GM21423 (cell line): ENCODE data around the gene VPS45.
A peak's percentile ranks its signal among the peaks of the same experiment; 100 is the strongest.
"Not testable (repeated sequence)": the region's sequence is repeated elsewhere in the genome, so short reads cannot be mapped to it uniquely, and the experiment has no call there.

Experiments
- ATAC-seq: cut with Tn5 transposase; IDR thresholded peaks from one replicate; pipeline ENCODE4 v1.9.1; 2021; ENCODE audit warnings: mild to moderate bottlenecking, moderate library complexity; ENCODE audit not compliant: unreplicated experiment

Gene VPS45, protein sequence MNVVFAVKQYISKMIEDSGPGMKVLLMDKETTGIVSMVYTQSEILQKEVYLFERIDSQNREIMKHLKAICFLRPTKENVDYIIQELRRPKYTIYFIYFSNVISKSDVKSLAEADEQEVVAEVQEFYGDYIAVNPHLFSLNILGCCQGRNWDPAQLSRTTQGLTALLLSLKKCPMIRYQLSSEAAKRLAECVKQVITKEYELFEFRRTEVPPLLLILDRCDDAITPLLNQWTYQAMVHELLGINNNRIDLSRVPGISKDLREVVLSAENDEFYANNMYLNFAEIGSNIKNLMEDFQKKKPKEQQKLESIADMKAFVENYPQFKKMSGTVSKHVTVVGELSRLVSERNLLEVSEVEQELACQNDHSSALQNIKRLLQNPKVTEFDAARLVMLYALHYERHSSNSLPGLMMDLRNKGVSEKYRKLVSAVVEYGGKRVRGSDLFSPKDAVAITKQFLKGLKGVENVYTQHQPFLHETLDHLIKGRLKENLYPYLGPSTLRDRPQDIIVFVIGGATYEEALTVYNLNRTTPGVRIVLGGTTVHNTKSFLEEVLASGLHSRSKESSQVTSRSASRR

DNA sequence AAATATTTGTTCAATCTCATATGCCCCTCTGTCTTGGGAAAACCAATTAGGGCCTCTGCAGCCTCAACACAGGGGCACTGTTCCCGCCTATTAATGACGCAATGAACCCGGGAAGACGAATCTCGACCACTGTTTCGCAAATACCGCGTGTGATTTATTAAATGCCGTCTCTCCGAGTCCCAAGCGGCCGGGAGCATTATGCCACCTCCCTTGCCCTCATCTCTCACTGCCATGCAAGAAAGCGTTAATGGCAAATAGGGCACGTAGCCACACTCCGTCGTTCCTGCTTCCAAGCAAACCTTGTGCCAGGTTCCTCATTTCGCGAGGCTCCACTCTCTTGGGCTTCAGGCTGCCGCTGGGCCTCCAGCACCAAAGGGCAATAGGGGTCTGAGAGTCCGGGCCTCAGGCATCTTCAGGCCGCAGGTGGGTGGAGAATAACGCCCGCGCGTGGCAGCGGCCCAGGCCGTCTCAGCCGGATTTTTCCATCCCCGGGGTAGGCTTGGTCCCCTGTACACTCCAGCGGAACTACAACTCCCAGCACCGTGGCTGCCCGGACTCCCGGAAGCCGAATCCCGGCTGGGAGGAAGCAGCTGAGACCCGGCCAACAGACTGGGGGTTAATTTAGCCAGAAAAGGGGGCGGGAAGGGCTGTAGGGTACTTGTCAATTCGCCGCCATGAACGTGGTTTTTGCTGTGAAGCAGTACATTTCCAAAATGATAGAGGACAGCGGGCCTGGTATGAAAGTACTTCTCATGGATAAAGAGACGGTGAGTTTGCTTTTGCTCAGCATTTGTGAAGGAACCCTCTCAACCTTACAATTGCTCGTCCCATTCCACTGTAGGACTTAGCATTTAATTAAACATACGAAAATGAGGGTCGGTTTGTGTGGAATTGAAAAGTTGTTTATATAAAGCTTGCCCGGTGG, at the start of gene VPS45:
Gene VPS45 (plus strand): TSS at position 593 of the 925 bp plus-strand sequence. CDS start 82 bp downstream, at position 675.
- peak; percentile 89 for ATAC-seq

DNA sequence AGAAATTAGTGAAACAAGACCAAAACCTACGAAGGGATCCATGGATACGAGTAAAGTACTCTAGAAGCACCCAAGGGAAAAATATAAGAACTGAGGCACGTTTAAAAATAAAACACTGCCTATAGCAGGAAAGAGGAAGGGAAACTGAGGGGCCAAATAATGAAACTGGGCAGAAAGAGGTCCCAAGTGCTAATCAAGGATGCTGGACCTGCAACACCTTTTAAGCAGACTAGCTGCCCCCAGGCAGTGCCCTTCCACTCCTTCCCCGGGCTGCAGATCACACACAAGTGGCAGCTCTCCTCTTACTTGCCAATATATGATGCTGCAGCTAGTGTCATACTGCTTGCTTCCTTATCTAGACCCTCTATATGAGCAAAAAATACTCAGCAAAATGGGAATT, 49.4 kb upstream of the VPS45 start:
- no peak for ATAC-seq

GRCh38 chr1:150020711-150021110, 46.9 kb upstream of the VPS45 start:
- no peak for ATAC-seq

DNA sequence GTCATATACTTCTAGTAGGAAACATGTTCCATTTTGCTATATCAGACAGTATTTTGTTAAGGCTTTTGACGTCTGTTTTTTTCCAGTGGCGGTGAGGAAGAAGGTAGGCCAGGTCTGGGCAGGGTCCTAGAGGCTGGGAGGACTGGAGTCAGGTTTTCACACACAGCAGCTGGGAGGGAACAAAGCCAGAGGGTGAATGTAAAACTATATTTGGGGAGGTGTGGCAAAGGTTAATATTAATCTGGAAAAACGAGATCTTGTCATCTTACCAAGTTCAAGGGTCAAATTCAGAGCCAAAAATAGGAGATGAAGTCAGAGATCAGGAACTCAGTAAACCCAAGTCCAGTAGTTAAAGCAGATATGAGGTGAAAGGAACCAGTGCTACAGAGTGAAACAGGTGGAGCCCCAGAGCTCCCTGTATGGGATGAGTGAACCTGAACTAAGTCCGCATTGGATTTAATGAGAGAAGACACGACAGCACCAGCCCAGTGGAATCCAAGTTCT, 46.3 kb upstream of the VPS45 start:
- ATAC-seq, result no peak

DNA sequence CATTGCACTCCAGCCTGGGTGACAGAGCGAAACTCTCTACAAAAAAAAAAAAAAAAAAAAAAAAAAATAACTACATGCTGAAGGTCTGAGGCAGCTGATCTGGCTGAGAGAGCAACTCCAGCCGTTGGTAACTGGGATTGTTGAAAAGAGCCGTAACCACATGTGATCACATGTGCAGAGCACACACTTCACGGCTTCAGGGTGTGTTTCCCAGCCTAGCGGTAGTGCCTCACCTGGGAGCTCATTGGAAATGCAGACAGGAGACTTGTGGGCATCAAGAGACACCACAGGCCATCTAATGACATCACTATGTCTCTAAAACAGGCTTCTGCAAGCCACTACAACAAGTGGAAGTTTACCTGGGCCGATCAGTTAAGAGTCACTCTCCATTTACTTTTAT, 45.2 kb upstream of the VPS45 start:
- no peak for ATAC-seq

- no peak for ATAC-seq
These were observed 43.4 kb upstream of the VPS45 start for GRCh38 chr1:150024156-150024555.

DNA sequence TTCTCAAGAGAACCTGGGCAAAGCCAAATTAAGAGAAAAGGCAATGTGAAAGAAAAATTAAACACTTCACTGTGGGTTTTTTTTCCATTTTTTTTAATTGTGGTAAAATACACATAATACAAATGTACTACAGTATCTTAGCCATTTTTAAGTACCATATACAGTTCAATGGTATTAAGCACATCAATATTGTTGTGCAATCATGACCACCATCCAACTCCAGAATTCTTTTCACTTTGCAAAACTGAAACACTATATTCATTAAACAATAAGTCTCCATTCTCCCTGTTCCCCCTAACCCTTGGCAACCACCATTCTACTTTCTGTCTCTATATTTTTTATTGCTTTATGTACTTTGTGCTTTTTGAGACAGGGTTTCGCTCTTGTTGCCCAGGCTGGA, 39.3 kb upstream of the VPS45 start:
- ATAC-seq, result no peak

DNA sequence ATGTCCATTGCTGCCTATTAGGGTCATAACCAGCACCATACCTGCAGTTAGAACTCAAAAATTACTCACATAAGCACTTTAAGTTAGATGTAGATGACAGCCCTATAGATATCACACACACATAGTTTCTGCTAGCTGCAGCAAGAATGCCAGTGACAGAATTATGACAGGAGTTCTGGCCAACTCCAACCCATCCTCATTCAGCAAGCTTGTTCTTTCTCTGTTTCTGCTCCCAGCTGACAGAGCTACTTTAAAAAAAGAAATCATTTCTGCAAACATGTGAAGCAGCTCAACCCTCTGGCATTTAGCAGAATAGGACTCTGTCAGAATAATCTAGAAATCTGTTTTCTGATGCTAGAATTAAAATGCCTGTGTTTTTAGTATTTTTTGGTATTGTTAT, 33.2 kb upstream of the VPS45 start:
- ATAC-seq, result no peak

DNA sequence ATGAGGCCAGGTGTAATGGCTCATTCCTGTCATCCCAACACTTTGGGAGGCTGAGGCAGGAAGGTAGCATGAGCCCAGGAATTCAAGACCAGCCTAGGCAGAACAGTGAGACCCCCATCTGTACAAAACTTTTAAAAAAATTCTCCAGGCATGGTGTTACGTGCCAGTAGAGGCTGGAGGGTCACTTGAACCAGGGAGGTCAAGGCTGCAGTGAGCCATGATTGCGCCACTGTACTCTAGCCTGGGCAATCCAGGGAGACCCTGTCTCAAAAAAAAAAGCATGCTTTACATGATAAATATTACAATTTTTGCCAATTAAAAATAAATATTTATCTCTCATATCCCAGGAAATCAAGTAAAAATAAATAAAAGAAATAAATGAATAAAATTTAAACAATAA, 17.6 kb upstream of the VPS45 start:
- no peak for ATAC-seq

- ATAC-seq, result no peak
These were observed 16.5 kb upstream of the VPS45 start for GRCh38 chr1:150051089-150051373.

DNA sequence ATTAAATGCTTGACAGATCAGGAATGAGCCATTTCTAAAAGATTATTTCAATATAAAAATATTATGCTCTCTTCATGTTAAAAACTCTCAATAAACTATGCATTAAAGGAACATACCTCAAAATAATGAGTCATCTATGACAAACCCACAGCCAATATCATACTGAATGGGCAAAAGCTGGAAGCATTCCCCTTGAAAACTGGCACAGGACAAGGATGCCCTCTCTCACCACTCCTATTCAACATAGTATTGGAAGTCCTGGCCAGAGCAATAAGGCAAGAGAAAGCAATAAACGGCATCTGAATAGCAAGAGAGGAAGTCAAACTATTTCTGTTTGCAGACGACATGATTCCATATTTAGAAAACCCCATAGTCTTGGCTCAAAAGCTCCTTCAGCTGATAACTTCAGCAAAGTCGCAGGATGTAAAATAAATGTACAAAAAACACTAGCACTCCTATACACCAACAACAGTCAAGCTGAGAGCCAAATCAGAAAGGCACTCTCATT, 15.6 kb upstream of the VPS45 start:
- not testable (repeated sequence) for ATAC-seq

DNA sequence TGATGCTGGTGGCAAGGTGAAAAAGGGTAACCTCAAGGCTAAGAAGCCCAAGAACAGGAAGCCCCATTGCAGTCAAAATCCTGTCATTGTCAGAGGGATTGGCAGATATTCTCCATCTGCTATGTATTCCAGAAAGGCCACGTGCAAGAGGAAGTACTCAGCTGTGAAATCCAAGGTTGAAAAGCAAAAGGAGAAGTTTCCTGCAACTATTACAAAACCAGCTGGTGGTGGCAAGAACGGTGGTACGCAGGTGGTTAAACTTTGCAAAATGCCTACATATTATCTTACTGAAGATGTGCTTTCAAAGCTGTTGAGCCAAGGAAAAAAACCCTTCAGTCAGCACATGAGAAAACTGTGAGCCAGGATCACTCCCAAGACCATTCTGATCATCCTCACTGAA, 13.7 kb upstream of the VPS45 start:
- ATAC-seq, result no peak

GRCh38 chr1:150055507-150055906, 12.1 kb upstream of the VPS45 start:
- not testable (repeated sequence) for ATAC-seq

DNA sequence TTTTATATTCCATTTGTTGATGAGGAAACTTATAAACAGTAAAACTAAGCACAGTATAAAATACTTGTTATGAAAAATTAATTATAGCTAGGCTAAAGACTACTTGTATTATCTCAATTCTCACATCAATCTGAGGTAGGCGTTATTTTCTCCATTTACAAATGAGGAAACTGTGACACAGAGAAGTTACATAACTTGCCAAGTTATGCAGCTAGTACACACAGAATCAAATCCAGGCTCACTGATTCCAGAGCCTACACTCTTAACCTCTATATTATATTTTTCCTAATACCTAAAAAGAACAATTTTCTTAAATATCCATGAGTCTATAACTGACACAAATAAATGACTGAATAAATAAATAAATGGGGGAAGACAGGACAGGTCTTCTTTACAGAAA, 11.2 kb upstream of the VPS45 start:
- ATAC-seq, result no peak

DNA sequence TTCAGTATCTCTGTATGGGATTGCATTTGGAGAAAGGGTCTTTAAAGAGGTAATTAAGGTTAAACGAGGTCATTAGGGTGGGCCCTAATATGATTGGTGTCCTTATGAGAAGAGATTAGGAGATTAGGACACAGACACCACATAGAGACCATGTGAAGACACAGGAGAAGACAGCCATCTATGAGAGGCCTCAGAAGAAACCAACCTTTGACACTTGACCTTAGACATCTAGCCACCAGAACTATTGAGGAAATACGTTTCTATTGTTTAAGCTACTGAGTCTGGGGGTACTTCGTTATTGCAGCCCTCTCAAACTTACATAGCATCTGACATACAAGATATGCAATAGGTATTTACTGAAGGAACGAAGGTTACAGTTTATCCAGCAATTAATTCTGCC, 7.3 kb upstream of the VPS45 start:
- no peak for ATAC-seq

DNA sequence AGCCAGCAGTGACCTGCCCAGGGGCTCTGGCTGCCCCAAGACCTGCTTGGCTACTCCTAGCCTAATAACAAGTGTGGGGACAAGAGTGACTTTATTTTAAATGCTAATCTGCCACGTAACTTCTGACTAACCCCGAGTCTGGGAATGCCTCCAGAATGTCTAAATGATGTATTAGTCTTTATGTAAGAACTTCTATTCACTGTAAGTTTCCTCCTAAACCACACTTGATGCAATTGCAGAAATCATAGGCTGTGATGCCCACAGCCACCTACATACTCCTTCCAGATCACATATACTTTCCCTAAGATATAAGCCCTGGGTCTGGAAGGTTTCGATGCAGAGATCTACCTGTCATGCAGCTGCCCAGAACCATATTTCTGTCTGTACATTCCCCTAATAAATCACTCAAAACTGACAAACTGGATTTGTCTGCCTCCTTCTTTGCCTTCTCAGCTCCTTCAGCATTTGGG, 5.9 kb upstream of the VPS45 start:
- ATAC-seq, result no peak

- no peak for ATAC-seq
These were observed 5.5 kb upstream of the VPS45 start for GRCh38 chr1:150062113-150062512.

DNA sequence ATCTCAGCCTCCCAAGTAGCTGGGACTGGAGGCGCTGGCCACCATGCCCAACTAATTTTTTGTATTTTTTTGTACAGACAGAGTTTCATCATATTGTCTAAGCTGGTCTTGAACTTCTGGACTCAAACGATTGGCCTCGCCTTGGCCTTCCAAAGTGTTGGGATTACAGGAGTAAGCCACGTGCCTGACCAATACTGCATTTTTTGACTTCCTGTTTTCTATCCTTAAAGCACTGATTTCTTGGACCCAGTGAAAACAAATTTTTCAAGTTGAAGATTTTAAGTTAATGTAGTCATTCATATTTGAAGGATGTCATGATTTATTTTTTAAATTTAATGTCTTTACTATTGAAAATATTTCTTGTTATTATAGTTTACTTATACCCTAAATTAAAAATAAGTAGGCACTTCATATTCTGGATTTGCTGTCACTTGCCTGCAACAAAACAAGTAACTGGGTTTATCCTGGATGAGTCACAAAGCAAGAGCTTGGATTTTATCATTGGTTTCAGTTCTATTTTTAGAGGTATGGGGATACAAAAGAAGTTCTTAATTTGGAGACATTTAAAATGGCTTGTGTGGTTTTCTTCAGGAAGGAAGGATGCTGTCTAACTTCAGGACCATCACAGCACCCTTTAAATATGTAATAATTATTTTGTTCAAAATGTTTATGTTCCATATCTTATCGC, 2.2 kb upstream of the VPS45 start:
- no peak for ATAC-seq

DNA sequence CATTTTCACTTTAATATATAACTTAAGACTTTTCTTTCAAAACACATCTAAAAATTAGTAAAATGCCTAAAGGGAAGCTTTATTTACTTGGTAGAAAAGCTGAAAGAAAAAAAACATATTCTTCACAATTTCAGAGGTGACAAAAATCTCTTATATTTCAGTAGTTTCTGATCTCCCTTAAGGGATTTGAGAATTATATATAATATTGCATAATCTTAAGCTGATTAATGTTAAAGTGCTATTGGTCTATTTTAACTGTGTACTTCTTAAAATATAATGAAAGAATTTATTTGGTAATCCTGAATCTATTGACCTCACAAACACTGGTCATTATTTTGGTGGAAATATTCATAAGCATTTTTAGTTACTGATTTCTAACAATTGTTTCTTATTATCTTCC, 1.2 kb upstream of the VPS45 start:
- no peak for ATAC-seq

GRCh38 chr1:150066838-150067183, 765 bp upstream of the VPS45 start:
- peak; percentile 24 for ATAC-seq

DNA sequence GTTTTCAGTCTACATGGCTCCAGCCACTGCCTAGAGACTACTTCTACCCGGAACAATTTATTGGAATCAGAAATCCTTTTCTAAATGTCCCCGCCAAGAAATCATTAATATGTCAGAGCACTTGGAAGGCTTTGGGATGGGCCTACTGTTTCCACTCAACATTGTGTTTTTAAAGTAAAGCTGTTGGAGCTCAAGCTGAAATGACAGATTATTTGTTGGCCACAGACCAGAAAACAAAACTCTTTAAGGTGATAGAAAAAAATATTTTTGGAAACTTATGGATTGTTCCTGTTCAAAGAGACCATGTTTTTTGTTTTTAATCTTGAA, 496 bp downstream of the VPS45 start:
- no peak for ATAC-seq
